ENCODE measurements around the gene CARMIL3. TPM values are rescaled to one million over a fixed set of nuclear protein-coding genes. Genes with fewer than 3 reads are reported as not detected.

CARMIL3 gene
- total RNA-seq, 1 donor from 2014 or later, result 0.77 TPM

DNA sequence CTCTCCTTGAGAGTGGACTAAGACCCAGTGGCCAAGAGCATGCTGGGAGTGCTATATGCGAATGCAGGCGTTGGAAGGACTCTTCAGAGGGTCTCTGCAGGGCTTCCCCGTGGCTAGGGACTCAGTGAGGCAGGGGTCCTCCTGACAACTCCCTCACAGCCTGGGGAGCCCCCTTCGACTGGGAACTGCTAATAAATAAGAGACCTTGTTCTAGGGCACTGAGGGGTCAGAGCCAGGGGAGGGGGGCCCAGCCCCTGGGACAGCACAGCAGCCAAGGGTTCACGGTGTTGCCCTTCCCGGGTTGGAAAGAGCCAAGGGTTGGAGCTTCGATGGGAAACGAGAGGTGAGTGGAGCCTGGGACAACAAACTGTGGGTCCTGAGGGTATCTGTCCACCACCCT is 13.6 kb downstream of the CARMIL3 start:
- Histone ChIP-seq H3K4me2 (no peak overlapping the region), H3K36me3 (no peaks in the 10 kb centered on the region), H3K9me3 (ENCODE audit: low read depth) (no peaks in the 10 kb centered on the region), H3K9ac (no peak overlapping the region), H3F3A (ENCODE audit: low read depth) (no peaks in the 10 kb centered on the region), H3K27me3 (no peaks in the 10 kb centered on the region), H3K4me1 (no peaks in the 10 kb centered on the region), H3K4me3 (no peak overlapping the region), H3K79me2 (ENCODE audit: low read depth) (no peaks in the 10 kb centered on the region), H2AFZ (replicated peaks) (no peak overlapping the region), H4K20me1 (ENCODE audit: low read depth) (no peaks in the 10 kb centered on the region), H3K27ac (no peak overlapping the region)
- Mint-ChIP-seq H3K9me3 (no peaks in the 10 kb centered on the region), H3K27me3 (ENCODE audit: insufficient read depth, low read depth) (peaks cover 6% of the 10 kb centered on the region), H3K4me3 (no peak overlapping the region), H3K36me3 (no peaks in the 10 kb centered on the region), H3K27ac (no peak overlapping the region), H3K4me1 (peaks cover 5% of the 10 kb centered on the region)
- TF ChIP-seq EZH2 (IDR thresholded peaks at IDR 0.05) (no peak), EZH2phosphoT487 (IDR thresholded peaks at IDR 0.05) (no peak)
- DNase-seq (ENCODE audit: low spot score), result no peak

DNA sequence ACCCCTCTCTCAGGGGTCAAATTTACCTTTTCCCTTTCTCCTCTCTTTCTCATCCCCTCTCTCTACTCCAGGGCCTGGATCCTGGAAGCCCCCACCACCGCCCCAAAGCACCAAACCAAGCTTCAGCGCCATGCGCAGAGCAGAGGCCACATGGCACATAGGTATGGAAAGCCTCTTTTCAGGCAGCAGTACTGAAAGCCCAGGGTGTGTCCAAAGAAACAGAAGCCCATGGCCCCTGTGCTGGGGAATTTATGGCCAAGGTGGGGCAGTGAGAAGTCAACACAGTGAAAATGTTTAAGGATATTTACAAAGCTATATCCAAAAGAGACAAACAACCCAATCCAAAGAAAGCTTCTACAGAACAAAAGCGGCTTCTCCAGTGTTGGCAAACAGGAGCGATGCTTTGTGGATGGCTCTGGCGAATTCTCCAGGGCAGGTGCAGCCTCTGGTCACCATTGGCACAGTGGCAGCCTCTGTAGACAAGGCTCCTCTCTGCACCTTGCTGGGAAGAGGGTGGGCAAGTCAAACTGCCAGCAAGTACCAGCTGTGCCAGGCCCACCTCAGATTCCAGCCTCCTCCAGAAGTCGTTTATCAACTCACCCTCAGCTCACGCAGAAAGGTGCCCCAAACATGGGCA is 14.8 kb downstream of the CARMIL3 start:
- no peak for DNase-seq (ENCODE audit: low spot score)
- Histone ChIP-seq H4K20me1 (ENCODE audit: low read depth) (no peaks in the 10 kb centered on the region), H3K4me1 (no peaks in the 10 kb centered on the region), H3K27ac (no peak overlapping the region), H3K79me2 (ENCODE audit: low read depth) (no peaks in the 10 kb centered on the region), H3K36me3 (no peaks in the 10 kb centered on the region), H3K4me2 (no peak overlapping the region), H3K4me3 (no peak overlapping the region), H3K9me3 (ENCODE audit: low read depth) (no peaks in the 10 kb centered on the region), H2AFZ (replicated peaks) (no peak overlapping the region), H3K27me3 (no peaks in the 10 kb centered on the region), H3F3A (ENCODE audit: low read depth) (no peaks in the 10 kb centered on the region), H3K9ac (no peak overlapping the region)
- H3K4me1 Mint-ChIP-seq, result peaks cover 5% of the 10 kb centered on the region
- TF ChIP-seq EZH2phosphoT487 (IDR thresholded peaks at IDR 0.05) (no peak), EZH2 (IDR thresholded peaks at IDR 0.05) (no peak)
- TF ChIP-seq, protein P1, sequence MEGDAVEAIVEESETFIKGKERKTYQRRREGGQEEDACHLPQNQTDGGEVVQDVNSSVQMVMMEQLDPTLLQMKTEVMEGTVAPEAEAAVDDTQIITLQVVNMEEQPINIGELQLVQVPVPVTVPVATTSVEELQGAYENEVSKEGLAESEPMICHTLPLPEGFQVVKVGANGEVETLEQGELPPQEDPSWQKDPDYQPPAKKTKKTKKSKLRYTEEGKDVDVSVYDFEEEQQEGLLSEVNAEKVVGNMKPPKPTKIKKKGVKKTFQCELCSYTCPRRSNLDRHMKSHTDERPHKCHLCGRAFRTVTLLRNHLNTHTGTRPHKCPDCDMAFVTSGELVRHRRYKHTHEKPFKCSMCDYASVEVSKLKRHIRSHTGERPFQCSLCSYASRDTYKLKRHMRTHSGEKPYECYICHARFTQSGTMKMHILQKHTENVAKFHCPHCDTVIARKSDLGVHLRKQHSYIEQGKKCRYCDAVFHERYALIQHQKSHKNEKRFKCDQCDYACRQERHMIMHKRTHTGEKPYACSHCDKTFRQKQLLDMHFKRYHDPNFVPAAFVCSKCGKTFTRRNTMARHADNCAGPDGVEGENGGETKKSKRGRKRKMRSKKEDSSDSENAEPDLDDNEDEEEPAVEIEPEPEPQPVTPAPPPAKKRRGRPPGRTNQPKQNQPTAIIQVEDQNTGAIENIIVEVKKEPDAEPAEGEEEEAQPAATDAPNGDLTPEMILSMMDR (IDR thresholded peaks at IDR 0.05), result no peak
- no peak overlapping the region for H3K4me3 Mint-ChIP-seq
- no peaks in the 10 kb centered on the region for H3K9me3 Mint-ChIP-seq
- no peak overlapping the region for H3K27ac Mint-ChIP-seq
- H3K27me3 Mint-ChIP-seq (ENCODE audit: insufficient read depth, low read depth), result peaks cover 6% of the 10 kb centered on the region
- no peaks in the 10 kb centered on the region for H3K36me3 Mint-ChIP-seq

GRCh38 chr14:24067133-24068082 is 15.6 kb downstream of the CARMIL3 start:
- peaks cover 5% of the 10 kb centered on the region for H3K4me1 Mint-ChIP-seq
- TF ChIP-seq EZH2phosphoT487 (IDR thresholded peaks at IDR 0.05) (no peak), EZH2 (IDR thresholded peaks at IDR 0.05) (no peak)
- TF ChIP-seq, protein P1 (IDR thresholded peaks at IDR 0.05), result no peak
- no peak overlapping the region for H3K4me3 Mint-ChIP-seq
- Histone ChIP-seq H2AFZ (replicated peaks) (no peak overlapping the region), H3K79me2 (ENCODE audit: low read depth) (no peaks in the 10 kb centered on the region), H3K4me1 (no peaks in the 10 kb centered on the region), H3K36me3 (no peaks in the 10 kb centered on the region), H3K4me2 (no peak overlapping the region), H4K20me1 (ENCODE audit: low read depth) (no peaks in the 10 kb centered on the region), H3K4me3 (no peak overlapping the region), H3K27ac (no peak overlapping the region), H3K27me3 (no peaks in the 10 kb centered on the region), H3F3A (ENCODE audit: low read depth) (no peaks in the 10 kb centered on the region), H3K9ac (no peak overlapping the region), H3K9me3 (ENCODE audit: low read depth) (no peaks in the 10 kb centered on the region)
- H3K27me3 Mint-ChIP-seq (ENCODE audit: insufficient read depth, low read depth), result peaks cover 6% of the 10 kb centered on the region
- no peak overlapping the region for H3K27ac Mint-ChIP-seq
- DNase-seq (ENCODE audit: low spot score), result no peak
- no peaks in the 10 kb centered on the region for H3K9me3 Mint-ChIP-seq
- H3K36me3 Mint-ChIP-seq, result no peaks in the 10 kb centered on the region

Data from neural progenitor cell (in vitro differentiated cells).